Activated T-helper 1 cell treated with Interleukin-2 at 50 U/mL for 16 hours (primary cell): ENCODE measurements around the gene ABI1.

ENCODE experiments used
- DNase-seq: peaks from one replicate; pipeline ENCODE4 v3.0.0-alpha.2; 2020; ENCODE audit warnings: low read depth

The ABI1 gene

DNA sequence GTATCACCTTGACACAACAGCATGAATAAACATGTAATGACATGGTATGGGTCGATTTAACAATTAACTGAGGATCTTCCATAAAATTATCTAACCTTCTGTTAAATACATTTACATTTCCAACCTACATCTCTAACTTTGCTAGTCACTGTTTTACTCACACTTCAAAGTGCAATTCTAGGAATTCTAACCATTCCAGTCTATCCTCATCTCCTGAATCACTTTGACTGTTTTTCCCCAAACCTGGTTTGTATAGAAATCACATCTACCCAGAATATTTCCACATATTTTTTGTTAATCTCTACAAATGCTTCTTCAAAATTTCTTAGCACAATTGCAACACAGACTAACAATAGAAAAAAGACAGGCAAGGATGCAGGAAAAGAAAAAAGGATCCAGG, 6.2 kb downstream of the ABI1 start:
- DNase-seq = no peak

- DNase-seq = no peak
Observed at GRCh38 chr10:26844396-26844975, 16.3 kb downstream of the ABI1 start.

DNA sequence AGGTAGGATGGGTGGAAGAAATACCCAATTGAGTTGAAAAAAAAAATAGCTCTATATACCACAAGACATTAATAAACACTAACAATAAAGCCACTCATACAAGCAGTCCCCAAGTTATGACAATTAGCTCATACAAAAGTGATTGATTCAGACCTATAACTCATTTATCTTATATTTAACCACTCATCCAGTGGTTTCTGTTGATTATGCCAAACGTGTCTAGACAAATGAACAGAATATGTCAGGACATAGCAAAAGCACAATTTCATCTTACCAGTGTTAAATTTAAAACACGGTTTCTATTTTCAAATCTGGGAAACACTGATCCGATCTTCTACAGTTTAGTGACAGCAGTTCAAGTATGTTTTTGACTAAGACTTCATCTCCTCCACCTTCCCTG, 17.0 kb downstream of the ABI1 start:
- no peak for DNase-seq

DNA sequence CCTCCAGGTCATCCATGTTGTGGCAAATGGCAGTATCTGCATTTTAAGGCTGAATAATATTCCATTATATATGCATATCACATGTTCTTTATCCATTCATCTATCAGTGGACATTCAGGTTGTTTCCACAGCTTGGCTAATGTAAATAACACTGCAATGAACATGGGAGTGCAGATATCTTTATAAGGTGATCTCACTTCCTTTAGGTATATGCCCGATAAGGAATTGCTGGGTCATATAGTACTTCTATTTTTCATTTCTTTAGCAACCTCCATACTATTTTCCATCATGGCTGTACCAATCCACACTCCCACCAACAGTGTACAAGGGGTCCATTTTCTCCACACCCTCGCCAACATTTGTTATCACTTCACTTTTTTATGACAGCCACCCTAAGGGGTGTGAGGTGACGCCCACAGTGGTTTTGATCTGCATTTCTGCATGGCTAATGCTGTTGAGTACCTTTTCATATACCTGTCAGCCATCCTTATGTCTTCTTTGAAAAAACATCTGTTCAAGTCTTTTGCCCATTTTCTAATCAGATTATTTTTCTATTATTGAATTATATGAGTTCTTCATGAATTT, 18.9 kb downstream of the ABI1 start:
- no peak for DNase-seq

DNA sequence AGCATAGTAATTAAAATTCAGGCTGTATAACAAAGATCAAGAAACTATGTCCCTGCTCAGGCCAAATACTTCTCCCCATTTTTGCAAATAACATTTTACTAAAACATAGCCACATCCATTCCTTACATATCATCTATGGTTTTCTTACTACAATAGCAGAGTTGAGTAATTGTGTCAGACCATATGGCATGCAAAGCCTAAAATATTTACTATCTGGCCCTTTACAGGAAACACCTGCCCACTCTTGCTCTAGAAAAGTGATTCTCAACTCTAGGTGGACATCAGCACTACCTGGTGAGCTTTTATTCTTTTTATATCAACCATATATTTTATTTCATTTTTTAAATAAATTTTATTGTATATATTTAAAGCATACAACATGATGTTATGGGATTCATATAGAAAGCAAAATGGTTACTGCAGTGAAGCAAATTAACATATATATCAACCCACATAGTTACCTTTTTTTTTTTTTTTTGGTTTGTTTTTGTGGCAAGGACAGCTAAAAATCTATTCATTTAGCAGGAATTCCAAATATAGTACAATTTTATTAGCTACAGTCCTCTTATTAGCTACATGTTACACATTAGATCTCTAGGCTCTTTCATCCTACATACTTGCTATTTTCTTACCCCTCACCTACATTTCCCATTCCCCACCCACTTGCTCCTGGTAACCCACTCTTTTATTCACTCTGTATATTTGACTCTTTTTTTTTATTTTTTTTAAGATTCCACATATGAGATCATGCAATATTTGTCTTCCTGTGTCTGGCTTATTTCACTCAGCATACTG, 19.6 kb downstream of the ABI1 start:
- DNase-seq = no peak

GRCh38 chr10:26839966-26840627, 20.7 kb downstream of the ABI1 start:
- no peak for DNase-seq

DNA sequence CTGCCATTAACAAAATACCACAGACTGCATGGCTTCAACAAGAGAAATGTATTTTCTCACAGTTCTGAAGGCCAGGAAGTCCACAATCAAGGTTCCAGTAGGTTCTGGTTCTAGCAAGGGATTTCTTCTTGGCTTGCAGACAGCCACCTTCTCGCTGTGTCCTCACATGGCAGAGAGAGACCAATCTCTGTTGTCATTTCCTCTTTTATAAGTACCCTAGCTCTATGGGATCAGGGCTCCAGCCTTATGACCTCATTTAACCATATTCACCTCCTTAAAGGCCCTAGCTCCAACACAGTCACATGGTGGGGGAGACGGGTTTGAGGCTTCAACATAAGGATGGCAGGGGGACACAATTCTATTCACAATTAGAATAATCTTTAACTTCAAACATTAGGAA, 23.6 kb downstream of the ABI1 start:
- DNase-seq = no peak

GRCh38 chr10:26835025-26835424, 25.7 kb downstream of the ABI1 start:
- no peak for DNase-seq

- DNase-seq = no peak
Observed at GRCh38 chr10:26832960-26833359, 27.8 kb downstream of the ABI1 start.

GRCh38 chr10:26831936-26832335, 28.8 kb downstream of the ABI1 start:
- no peak for DNase-seq

GRCh38 chr10:26829810-26830515, 30.8 kb downstream of the ABI1 start:
- no peak for DNase-seq

DNA sequence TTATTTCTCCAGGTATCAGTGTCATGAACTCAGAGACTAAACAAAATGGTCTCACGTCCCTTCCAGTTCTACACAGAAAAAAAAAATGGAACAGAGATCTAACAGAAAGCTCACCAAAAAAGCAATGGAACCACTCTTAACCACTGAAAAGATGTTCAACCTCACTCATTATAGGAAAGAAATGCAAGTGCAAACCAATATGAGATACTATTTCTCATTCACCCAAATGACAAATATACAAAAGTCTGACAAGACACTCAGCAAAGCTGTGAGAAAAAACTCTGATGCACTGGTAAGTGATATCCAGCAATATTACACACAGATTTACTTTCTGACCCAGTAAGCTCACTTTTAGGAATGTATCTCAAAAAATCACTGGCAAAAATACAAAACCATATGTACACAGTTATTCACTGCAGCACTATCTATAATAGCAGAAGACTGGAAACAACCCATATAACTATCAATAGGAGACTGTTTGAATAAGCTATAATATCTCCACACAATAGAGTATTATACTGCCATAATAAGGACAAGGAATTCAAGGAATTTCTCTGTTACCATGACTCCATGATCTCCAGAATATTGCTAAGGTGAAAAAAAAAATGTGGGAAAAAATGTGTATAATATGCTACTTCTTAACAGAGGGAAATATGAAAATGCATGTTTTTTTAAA, 36.6 kb downstream of the ABI1 start:
- no peak for DNase-seq

GRCh38 chr10:26821699-26822570, 38.8 kb downstream of the ABI1 start:
- no peak for DNase-seq

DNA sequence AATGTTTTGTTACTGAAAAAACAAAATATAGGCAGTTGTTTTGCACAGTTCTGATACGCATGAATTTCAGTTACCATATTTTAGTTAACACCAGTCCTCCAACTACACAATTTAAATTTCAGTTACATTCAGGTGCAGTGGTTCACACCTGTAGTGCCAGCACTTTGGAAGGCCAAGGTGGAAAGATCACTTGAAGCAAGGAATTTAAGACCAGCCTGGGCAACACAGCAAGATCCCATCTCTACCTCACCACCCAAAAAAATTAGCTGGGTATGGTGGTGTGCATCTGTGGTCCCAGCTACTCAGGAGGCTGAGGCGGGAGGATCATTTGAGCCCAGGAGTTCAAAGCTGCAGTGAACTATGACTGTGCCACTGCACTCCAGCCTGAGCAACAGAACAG, 45.3 kb downstream of the ABI1 start:
- no peak for DNase-seq

- DNase-seq = no peak
Observed at GRCh38 chr10:26810435-26811026, 50.2 kb downstream of the ABI1 start.

GRCh38 chr10:26809973-26810372, 50.8 kb downstream of the ABI1 start:
- no peak for DNase-seq

GRCh38 chr10:26807532-26807931, 53.2 kb downstream of the ABI1 start:
- no peak for DNase-seq

- no peak for DNase-seq
Observed at GRCh38 chr10:26806557-26806956, 54.2 kb downstream of the ABI1 start.

DNA sequence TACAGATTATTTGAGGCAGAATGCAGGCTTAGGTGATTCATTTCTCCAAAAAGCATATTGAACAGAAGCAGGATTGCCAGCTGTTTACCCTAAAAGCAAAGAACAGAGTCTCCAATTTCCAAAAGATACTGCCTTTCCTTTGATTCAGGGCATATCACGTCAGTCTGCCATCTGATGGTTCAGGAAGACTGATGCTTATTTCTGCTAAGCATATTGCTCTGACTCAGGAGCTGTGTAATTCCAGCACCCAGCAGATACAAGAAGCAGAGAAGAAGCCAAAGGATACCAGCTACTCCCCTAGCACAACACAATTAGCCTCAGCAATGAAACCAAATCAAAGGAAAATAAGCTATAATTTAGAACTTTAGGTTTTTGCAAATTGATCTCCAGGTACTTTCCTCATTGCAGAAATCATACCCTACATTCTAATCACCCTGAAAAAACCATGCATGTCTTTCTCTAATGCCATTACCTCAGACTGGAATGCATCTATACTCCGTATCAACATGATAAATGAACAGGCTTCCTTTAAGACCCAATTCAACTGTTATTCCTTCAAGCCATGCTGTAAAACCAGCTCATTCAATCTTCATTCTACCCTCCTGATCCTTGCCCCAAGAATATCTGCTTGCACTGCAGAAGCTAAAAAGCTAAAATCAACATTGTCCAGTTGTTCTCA, 55.1 kb downstream of the ABI1 start:
- no peak for DNase-seq
